IMR-90 (cell line): ENCODE data around the gene TNNT1. TPM values are rescaled to one million over a fixed set of nuclear protein-coding genes. Genes with fewer than 3 reads are reported as not detected.

Experiments used
- ATAC-seq: fragments of 200-7000 bp; cut with Tn5 transposase; 2 replicates; pipeline ENCODE4 v1.9.1; 2020; ENCODE audit warnings: low read depth, mild to moderate bottlenecking, moderate library complexity
- BruUV-seq: library from RNA; stranded (reverse); fragments of 400-500 nt; replicated peaks from 2 replicates; lab custom pipeline; 2021; lab: Mats Ljungman, UMichigan
- CTCF ChIA-PET: fragments of 300-600 bp; formaldehyde crosslinking; extraction: SDS; loops from one replicate; lab custom pipeline; 2021; ENCODE audit warnings: antibody characterized with exemption; lab: Yijun Ruan, JAX
- POLR2A ChIA-PET: fragments of 300-600 bp; sonication (Branson Sonifier 250); formaldehyde crosslinking; loops from one replicate; lab custom pipeline; 2022; ENCODE audit warnings: antibody characterized with exemption; ENCODE audit not compliant: unreplicated experiment; lab: Charles Lee
- DNase-seq: peaks from one replicate; pipeline ENCODE4 v3.0.0; 2013
- H2AFZ ChIP-seq: replicated peaks from 2 replicates; pipeline ENCODE3; 2013; ENCODE audit warnings: low read length, mild to moderate bottlenecking; ENCODE audit not compliant: poor library complexity
- H2AK5ac ChIP-seq: 2 replicates; pipeline ENCODE4 v1.6.1; 2013; ENCODE audit warnings: low read depth, low read length, inconsistent platforms
- H2AK9ac ChIP-seq: replicated peaks from 2 replicates; pipeline ENCODE3; 2013; ENCODE audit warnings: mild to moderate bottlenecking, low read depth, low read length, moderate library complexity; ENCODE audit not compliant: poor library complexity
- H2BK120ac ChIP-seq: 2 replicates; pipeline ENCODE4 v1.6.1; 2013; ENCODE audit warnings: low read depth, low read length, inconsistent platforms
- H2BK15ac ChIP-seq: 3 replicates; pipeline ENCODE4 v1.6.1; 2013; ENCODE audit warnings: low read depth, low read length, inconsistent platforms
- H2BK20ac ChIP-seq: 2 replicates; pipeline ENCODE4 v1.6.1; 2013; ENCODE audit warnings: low read depth, mild to moderate bottlenecking, inconsistent platforms, low read length, moderate library complexity
- H2BK5ac ChIP-seq: 2 replicates; pipeline ENCODE4 v1.6.1; 2013; ENCODE audit warnings: mild to moderate bottlenecking, low read depth, low read length, inconsistent platforms; ENCODE audit not compliant: poor library complexity, severe bottlenecking
- H3K14ac ChIP-seq: replicated peaks from 2 replicates; pipeline ENCODE4 v1.6.1; 2013; ENCODE audit warnings: low read depth, low read length, inconsistent platforms
- H3K18ac ChIP-seq: 2 replicates; pipeline ENCODE4 v1.6.1; 2013; ENCODE audit warnings: low read depth, low read length, control low read depth
- H3K23ac ChIP-seq: 2 replicates; pipeline ENCODE4 v1.6.1; 2013; ENCODE audit warnings: low read depth, low read length, inconsistent platforms
- H3K27ac ChIP-seq: 2 replicates; pipeline ENCODE4 v1.5.1; 2013; ENCODE audit warnings: mild to moderate bottlenecking, control low read depth, low read length; ENCODE audit not compliant: insufficient read depth
- H3K27me3 ChIP-seq: 2 replicates; pipeline ENCODE4 v1.6.1; 2013; ENCODE audit warnings: low read length; ENCODE audit not compliant: control insufficient read depth, insufficient read depth
- H3K36me3 ChIP-seq: 2 replicates; pipeline ENCODE4 v1.6.1; 2013; ENCODE audit warnings: low read length, mixed read lengths; ENCODE audit not compliant: control insufficient read depth, insufficient read depth
- H3K4ac ChIP-seq: 2 replicates; pipeline ENCODE4 v1.6.1; 2013; ENCODE audit warnings: low read depth, low read length, inconsistent platforms
- H3K4me1 ChIP-seq: 2 replicates; pipeline ENCODE4 v1.6.1; 2013; ENCODE audit warnings: low read length, mixed read lengths; ENCODE audit not compliant: control insufficient read depth, insufficient read depth
- H3K4me2 ChIP-seq: 2 replicates; pipeline ENCODE4 v1.6.1; 2013; ENCODE audit warnings: low read depth, mild to moderate bottlenecking, control low read depth, low read length, moderate library complexity
- H3K4me3 ChIP-seq: 2 replicates; pipeline ENCODE4 v1.5.1; 2013; ENCODE audit warnings: low read depth, mild to moderate bottlenecking, control low read depth, low read length, moderate library complexity; ENCODE audit not compliant: insufficient read depth
- H3K56ac ChIP-seq: 2 replicates; pipeline ENCODE4 v1.6.1; 2013; ENCODE audit warnings: low read length, inconsistent platforms; ENCODE audit not compliant: insufficient read depth; ENCODE audit errors: extremely low read depth
- H3K79me1 ChIP-seq, 2 experiments: 2 replicates each; pipeline ENCODE4 v1.6.1; 2013; ENCODE audit warnings: low read length in 2 of 2, inconsistent platforms in 1 of 2, low read depth in 1 of 2
- H3K9ac ChIP-seq: 2 replicates; pipeline ENCODE4 v1.6.1; 2013; ENCODE audit warnings: low read depth, low read length, control low read depth
- H3K9me1 ChIP-seq: 2 replicates; pipeline ENCODE4 v1.6.1; 2013; ENCODE audit warnings: low read length, inconsistent platforms; ENCODE audit not compliant: insufficient read depth
- H3K9me3 ChIP-seq: 2 replicates; pipeline ENCODE4 v1.6.1; 2013; ENCODE audit warnings: low read length; ENCODE audit not compliant: control insufficient read depth, insufficient read depth
- H4K20me1 ChIP-seq: 2 replicates; pipeline ENCODE4 v1.6.1; 2013; ENCODE audit warnings: low read length, inconsistent platforms; ENCODE audit not compliant: insufficient read depth
- H4K5ac ChIP-seq: 2 replicates; pipeline ENCODE4 v1.6.1; 2013; ENCODE audit warnings: mild to moderate bottlenecking, low read depth, low read length, control low read depth
- H4K8ac ChIP-seq, 2 experiments: 2 replicates each; pipeline ENCODE4 v1.6.1; 2013; ENCODE audit warnings: low read depth in 2 of 2, low read length in 2 of 2, control low read depth in 1 of 2, inconsistent platforms in 1 of 2
- H4K91ac ChIP-seq: 2 replicates; pipeline ENCODE4 v1.6.1; 2013; ENCODE audit warnings: low read depth, low read length, inconsistent platforms; ENCODE audit not compliant: insufficient read depth
- BHLHE40 ChIP-seq: fragments of 150-350 bp; IDR thresholded peaks from 2 replicates; pipeline ENCODE4 v1.6.1; 2016; ENCODE audit warnings: mild to moderate bottlenecking, low read depth, low read length
- CEBPB ChIP-seq: IDR thresholded peaks from 2 replicates; pipeline ENCODE4 v1.6.1; 2012; ENCODE audit warnings: low read depth, low read length, improper control_type of control experiment
- CHD1 ChIP-seq: IDR thresholded peaks from 2 replicates; pipeline ENCODE4 v1.6.1; 2012; ENCODE audit warnings: low read depth, low read length, improper control_type of control experiment
- CTCF ChIP-seq: conservative IDR thresholded peaks from 2 replicates; pipeline ENCODE4 v1.5.1; 2012; ENCODE audit warnings: mild to moderate bottlenecking, low read depth, low read length, improper control_type of control experiment
- ELK1 ChIP-seq: fragments of 150-350 bp; IDR thresholded peaks from 2 replicates; pipeline ENCODE4 v1.6.1; 2016; ENCODE audit warnings: low read depth, mild to moderate bottlenecking, low read length, moderate library complexity, borderline replicate concordance
- FOS ChIP-seq: fragments of 150-350 bp; IDR thresholded peaks from 2 replicates; pipeline ENCODE4 v1.6.1; 2016; ENCODE audit warnings: low read depth, low read length
- MAFK ChIP-seq: IDR thresholded peaks from 2 replicates; pipeline ENCODE4 v1.6.1; 2012; ENCODE audit warnings: low read depth, low read length, improper control_type of control experiment
- MAZ ChIP-seq: IDR thresholded peaks from 2 replicates; pipeline ENCODE4 v1.6.1; 2012; ENCODE audit warnings: low read depth, mild to moderate bottlenecking, low read length, improper control_type of control experiment, moderate library complexity, borderline replicate concordance
- MXI1 ChIP-seq: IDR thresholded peaks from 2 replicates; pipeline ENCODE4 v1.6.1; 2012; ENCODE audit warnings: low read depth, mild to moderate bottlenecking, low read length, moderate library complexity, borderline replicate concordance
- POLR2A ChIP-seq: IDR thresholded peaks from 2 replicates; pipeline ENCODE4 v1.6.1; 2012; ENCODE audit warnings: mild to moderate bottlenecking, low read depth, low read length
- RAD21 ChIP-seq: IDR thresholded peaks from 2 replicates; pipeline ENCODE4 v1.6.1; 2012; ENCODE audit warnings: low read length, improper control_type of control experiment
- RCOR1 ChIP-seq: IDR thresholded peaks from 2 replicates; pipeline ENCODE4 v1.6.1; 2012; ENCODE audit warnings: mild to moderate bottlenecking, low read length, improper control_type of control experiment; ENCODE audit not compliant: insufficient replicate concordance
- RFX5 ChIP-seq: IDR thresholded peaks from 2 replicates; pipeline ENCODE4 v1.8.0; 2012; ENCODE audit warnings: low read depth, mild to moderate bottlenecking, low read length, moderate library complexity
- SMC3 ChIP-seq: fragments of 150-350 bp; IDR thresholded peaks from 2 replicates; pipeline ENCODE4 v1.6.1; 2016; ENCODE audit warnings: low read depth, mild to moderate bottlenecking, antibody characterized with exemption, low read length, moderate library complexity
- USF2 ChIP-seq: fragments of 150-350 bp; IDR thresholded peaks from 2 replicates; pipeline ENCODE4 v1.6.1; 2017; ENCODE audit warnings: mild to moderate bottlenecking, antibody characterized with exemption, low read length, low read depth
- WGBS, 2 experiments: methylation state at CpG; one replicate each; pipeline versions ENCODE4 v1.1.5 to v1.1.7; 2013; ENCODE audit warnings: missing lambda C conversion rate in 2 of 2; ENCODE audit not compliant: insufficient read length in 1 of 2; ENCODE audit errors: extremely low coverage in 2 of 2; 5-methylcytosine and 5-hydroxymethylcytosine counted together
- dilution Hi-C: fragments of 300-500 bp; cut with HindIII; formaldehyde crosslinking; loops from one replicate; pipeline ENCODE4 v1.14.3; 2018; ENCODE audit warnings: low sequenced_read_pairs; ENCODE audit not compliant: unreplicated experiment
- in situ Hi-C: fragments of 300-500 bp; cut with MboI; formaldehyde crosslinking; loops from 3 replicates; pipeline ENCODE4 v1.14.3; 2019; ENCODE audit warnings: low sequenced_read_pairs, inconsistent platforms, mixed read lengths
- intact Hi-C: fragments of 100-400 bp; cut with micrococcal nuclease; formaldehyde crosslinking; loops from 2 replicates; pipeline ENCODE4 v1.10.0; 2022
- polyA plus RNA-seq, 3 experiments: library from polyadenylated mRNA; depleted of rRNA; stranded (reverse); fragments of >200 nt; gene quantifications; 2 replicates each; pipeline ENCODE4 v1.2.3, GENCODE V29; 2012; ENCODE audit warnings: low replicate concordance in 1 of 3
- total RNA-seq: library from RNA; depleted of rRNA; stranded (reverse); fragments of >200 nt; gene quantifications from 2 replicates; pipeline ENCODE4 v1.2.3, GENCODE V29; 2012

Gene TNNT1
- total and polyA plus RNA-seq, 2 of the 4 experiments (the other 2 are of a cell fraction) = 1.3 to 2.6 TPM

- Histone ChIP-seq H4K20me1 (no peaks in the 10 kb centered on the region), H3K4me2 (no peak overlapping the region), H3K56ac (no peak overlapping the region), H3K9me1 (no peaks in the 10 kb centered on the region), H3K14ac (no peak overlapping the region), H3K4ac (no peak overlapping the region), H3K18ac (no peak overlapping the region), H3K9ac (no peak overlapping the region), H4K8ac (no peak overlapping the region), H2BK120ac (no peak overlapping the region), H3K36me3 (no peaks in the 10 kb centered on the region), H4K5ac (no peak overlapping the region), H3K4me3 (no peak overlapping the region), H3K23ac (no peak overlapping the region), H2BK5ac (no peak overlapping the region), H3K27me3 (peaks cover 27% of the 10 kb centered on the region), H4K91ac (no peak overlapping the region), H3K4me1 (no peaks in the 10 kb centered on the region), H3K27ac (no peak overlapping the region), H3K9me3 (no peaks in the 10 kb centered on the region), H2AK9ac (no peak overlapping the region), H2AFZ (no peak overlapping the region), H2BK20ac (no peak overlapping the region), H2BK15ac (no peak overlapping the region), H3K79me1 (no peaks in the 10 kb centered on the region), H2AK5ac (no peak overlapping the region)
- intact Hi-C loops = no loop called here
- ATAC-seq = no peak
- CTCF ChIA-PET = interaction anchor here (0.5 kb wide), 1 partner anchor 27 kb away, joined by 3 read pairs; no protein-coding TSS in a partner anchor
- no TSS peak for BruUV-seq
- in situ Hi-C loops = no loop called here
- dilution Hi-C loops = no loop called here
- no peak for DNase-seq
- no peak for TF ChIP-seq MXI1
- TF ChIP-seq RFX5 = no peak
- 0 out of 2 replicates have a peak, but pooled peaks have one; percentile 17 for TF ChIP-seq CTCF
- TF ChIP-seq RAD21 = 0 out of 2 replicates have a peak, but pooled peaks have one; percentile 11
- TF ChIP-seq SMC3 = no peak
- no peak for TF ChIP-seq CHD1
- TF ChIP-seq BHLHE40 = no peak
- no peak for TF ChIP-seq USF2
- no peak for TF ChIP-seq FOS
- no peak for TF ChIP-seq MAFK
- TF ChIP-seq CEBPB = no peak
- TF ChIP-seq ELK1 = no peak
- no peak for TF ChIP-seq MAZ
- TF ChIP-seq POLR2A = no peak
- TF ChIP-seq RCOR1 = no peak
- POLR2A ChIA-PET = no interaction called here
- WGBS, 2 experiments = no CpG with 5 or more reads among the region's 14 CpGs
Observed at GRCh38 chr19:55132453-55133129, 16.4 kb downstream of the TNNT1 start.
